Suprapubic skin (tissue), 4 donors: ENCODE data around the gene IL4R. TPM values are rescaled to one million over a fixed set of nuclear protein-coding genes. Genes with fewer than 3 reads are reported as not detected.
"Not testable (repeated sequence)": the region's sequence is repeated elsewhere in the genome, so short reads cannot be mapped to it uniquely, and the experiment has no call there.

Source experiments
- DNase-seq, 2 donors: peaks; one replicate each; pipeline ENCODE4 v3.0.0-alpha.2; 2019; ENCODE audit warnings: low spot score in 2 of 2
- H3K27ac ChIP-seq: fragments of 200-600 bp; sonication (generic); one replicate; pipeline ENCODE4 v1.5.1; 2019
- H3K27me3 ChIP-seq: fragments of 200-600 bp; sonication (generic); one replicate; pipeline ENCODE4 v1.5.1; 2019
- H3K36me3 ChIP-seq: fragments of 200-600 bp; sonication (generic); one replicate; pipeline ENCODE4 v1.5.1; 2019
- H3K4me1 ChIP-seq: fragments of 200-600 bp; sonication (generic); one replicate; pipeline ENCODE4 v1.5.1; 2019
- H3K4me3 ChIP-seq: fragments of 200-600 bp; sonication (generic); one replicate; pipeline ENCODE4 v1.5.1; 2019; ENCODE audit warnings: mild to moderate bottlenecking
- H3K9me3 ChIP-seq: fragments of 200-600 bp; sonication (generic); one replicate; pipeline ENCODE4 v1.5.1; 2019
- CTCF ChIP-seq, 2 donors: fragments of 200-600 bp in 1 of 2; fragments of 450-650 bp in 1 of 2; sonication (generic) in 1 of 2; IDR thresholded peaks; one replicate each; pipeline ENCODE4 v1.5.1; 2016 to 2019; ENCODE audit warnings: antibody characterized with exemption in 2 of 2, mild to moderate bottlenecking in 1 of 2, moderate library complexity in 1 of 2
- EP300 ChIP-seq: sonication (generic); formaldehyde crosslinking; IDR thresholded peaks from one replicate; pipeline ENCODE4 v1.6.1; 2017; ENCODE audit warnings: antibody characterized with exemption
- POLR2A ChIP-seq, 2 donors: fragments of 450-650 bp; IDR thresholded peaks; one replicate each; pipeline ENCODE4 v1.6.1; 2017; ENCODE audit warnings: antibody characterized with exemption in 2 of 2, mild to moderate bottlenecking in 2 of 2, moderate library complexity in 2 of 2
- POLR2AphosphoS5 ChIP-seq, 3 donors: sonication (generic); formaldehyde crosslinking; IDR thresholded peaks; one replicate each; pipeline ENCODE4 v1.6.1; 2017; ENCODE audit warnings: antibody characterized with exemption in 3 of 3
- WGBS: methylation state at CpG from one replicate; pipeline ENCODE4 v1.1.5; 2018; 5-methylcytosine and 5-hydroxymethylcytosine counted together
- total RNA-seq, 4 donors: library from RNA; depleted of rRNA; stranded (reverse); fragments of >200 nt; gene quantifications; one replicate each; pipeline ENCODE4 v1.1.0, GENCODE V29; 2016

The IL4R gene
- total RNA-seq, 4 donors from 2014 or later = 27.2 to 32.8 (median 30.5) TPM

GRCh38 chr16:27285676-27286196 is 28.0 kb upstream of the IL4R start:
- no peaks in the 10 kb centered on the region for H3K36me3 ChIP-seq
- H3K27ac ChIP-seq = no peak overlapping the region
- no peaks in the 10 kb centered on the region for H3K27me3 ChIP-seq
- no peaks in the 10 kb centered on the region for H3K9me3 ChIP-seq
- peaks cover 13% of the 10 kb centered on the region for H3K4me1 ChIP-seq
- 69% methylated on average over 6 of the region's 6 CpGs for WGBS
- no peak overlapping the region for H3K4me3 ChIP-seq
- DNase-seq = no peak
- TF ChIP-seq CTCF (IDR thresholded peaks at IDR 0.05) = no peak
- no peak for TF ChIP-seq POLR2AphosphoS5 (IDR thresholded peaks at IDR 0.05)
- TF ChIP-seq EP300 = no peak
- TF ChIP-seq POLR2A (IDR thresholded peaks at IDR 0.05) = no peak

GRCh38 chr16:27286451-27286850 is 27.3 kb upstream of the IL4R start:
- peaks cover 13% of the 10 kb centered on the region for H3K4me1 ChIP-seq
- no peaks in the 10 kb centered on the region for H3K9me3 ChIP-seq
- H3K27ac ChIP-seq = peak overlapping the region; percentile 49
- 26% methylated on average over 4 of the region's 4 CpGs for WGBS
- H3K4me3 ChIP-seq = no peak overlapping the region
- no peaks in the 10 kb centered on the region for H3K36me3 ChIP-seq
- DNase-seq = no peak
- TF ChIP-seq EP300 = no peak
- TF ChIP-seq POLR2AphosphoS5 (IDR thresholded peaks at IDR 0.05) = no peak
- no peak for TF ChIP-seq CTCF (IDR thresholded peaks at IDR 0.05)
- TF ChIP-seq POLR2A (IDR thresholded peaks at IDR 0.05) = no peak
- no peaks in the 10 kb centered on the region for H3K27me3 ChIP-seq

- peak overlapping the region; percentile 49 for H3K27ac ChIP-seq
- no peak for DNase-seq
- TF ChIP-seq POLR2AphosphoS5 (IDR thresholded peaks at IDR 0.05) (no peak), EP300 (no peak), CTCF (IDR thresholded peaks at IDR 0.05) (no peak), POLR2A (IDR thresholded peaks at IDR 0.05) (no peak)
Measured at GRCh38 chr16:27287051-27287811, 26.5 kb upstream of the IL4R start.

GRCh38 chr16:27287887-27288286 is 25.9 kb upstream of the IL4R start:
- WGBS = 83% methylated on average over 11 of the region's 11 CpGs
- Histone ChIP-seq H3K4me1 (peaks cover 13% of the 10 kb centered on the region), H3K27me3 (no peaks in the 10 kb centered on the region), H3K27ac (no peak overlapping the region), H3K36me3 (no peaks in the 10 kb centered on the region), H3K9me3 (no peaks in the 10 kb centered on the region), H3K4me3 (no peak overlapping the region)
- no peak for DNase-seq
- no peak for TF ChIP-seq POLR2AphosphoS5 (IDR thresholded peaks at IDR 0.05)
- no peak for TF ChIP-seq POLR2A (IDR thresholded peaks at IDR 0.05)
- no peak for TF ChIP-seq CTCF (IDR thresholded peaks at IDR 0.05)
- TF ChIP-seq EP300 = no peak

More at GRCh38 chr16:27287051-27287811, 26.5 kb upstream of the IL4R start:
- Histone ChIP-seq H3K4me3 (no peak overlapping the region), H3K27me3 (no peaks in the 10 kb centered on the region), H3K36me3 (no peaks in the 10 kb centered on the region), H3K4me1 (peaks cover 13% of the 10 kb centered on the region), H3K9me3 (no peaks in the 10 kb centered on the region)
- 94% methylated on average over 8 of the region's 8 CpGs for WGBS

GRCh38 chr16:27288313-27288712 is 25.5 kb upstream of the IL4R start:
- not testable (repeated sequence) for H3K4me3 ChIP-seq, H3K9me3 ChIP-seq, H3K27me3 ChIP-seq, H3K36me3 ChIP-seq, DNase-seq, H3K27ac ChIP-seq
- 89% methylated on average over 6 of the region's 6 CpGs for WGBS
- peaks cover 13% of the 10 kb centered on the region for H3K4me1 ChIP-seq
